Amniotic epithelial cell (primary cell): Measurements from ENCODE around the gene UBE2E3.
A peak's percentile ranks its signal among the peaks of the same experiment; 100 is the strongest.
"Not testable (repeated sequence)": the region's sequence is repeated elsewhere in the genome, so short reads cannot be mapped to it uniquely, and the experiment has no call there.

ENCODE experiments used
- DNase-seq: peaks from one replicate; pipeline ENCODE4 v3.0.0-alpha.2; 2010; ENCODE audit warnings: low read depth

The UBE2E3 gene

DNA sequence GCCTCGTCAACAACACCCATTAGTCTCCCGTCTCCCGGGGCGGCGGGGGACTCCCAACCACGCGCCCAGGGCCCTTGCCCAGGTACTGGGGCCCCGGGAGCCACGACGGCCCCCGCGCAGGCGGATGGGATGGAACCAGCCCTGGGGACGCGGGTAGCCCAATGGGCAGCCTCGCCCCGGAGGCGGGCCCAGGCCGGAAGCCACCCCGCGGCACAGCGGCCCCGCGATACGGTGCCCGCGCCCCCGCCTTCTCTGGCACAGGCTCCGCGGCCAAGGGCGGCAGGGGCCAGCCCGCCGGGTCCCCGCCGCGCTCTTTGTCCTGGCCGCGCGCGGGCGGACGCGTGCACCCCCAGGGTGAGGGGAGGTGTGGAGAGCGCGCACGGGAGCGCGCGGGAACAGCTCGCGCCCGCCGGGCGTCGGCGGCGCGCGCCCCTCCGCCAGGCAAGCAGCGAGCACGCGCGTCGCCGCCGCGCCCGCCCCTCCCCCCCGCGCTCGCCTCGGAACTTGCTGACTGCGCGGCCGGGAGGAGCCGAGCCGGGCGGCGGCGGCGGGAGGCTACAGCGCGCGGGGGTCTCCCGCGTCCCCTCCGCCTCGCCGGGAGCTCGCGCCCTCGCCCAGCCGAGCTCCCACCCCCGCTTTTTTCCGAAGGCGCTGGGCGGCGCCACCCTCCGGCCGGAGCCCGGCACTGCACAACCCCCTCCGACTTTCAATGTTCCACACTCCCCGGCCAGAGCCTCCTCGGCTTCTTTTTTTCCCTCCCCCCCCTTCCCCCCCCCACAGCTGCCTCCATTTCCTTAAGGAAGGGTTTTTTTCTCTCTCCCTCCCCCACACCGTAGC lies at the start of gene UBE2E3:
TSS of gene UBE2E3 (plus strand) at position 500 of the 837 bp plus-strand sequence. CDS start 1,438 bp downstream, outside the sequence.
- DNase-seq: peak; percentile 78

- no peak for DNase-seq
These were observed 48.6 kb upstream of the UBE2E3 start for GRCh38 chr2:180931841-180932240.

- no peak for DNase-seq
These were observed 47.1 kb upstream of the UBE2E3 start for GRCh38 chr2:180933332-180933731.

GRCh38 chr2:180934911-180935310 lies 45.5 kb upstream of the UBE2E3 start:
- DNase-seq: peak; percentile 19

- DNase-seq: not testable (repeated sequence)
These were observed 42.9 kb upstream of the UBE2E3 start for GRCh38 chr2:180937480-180937879.

- peak; percentile 90 for DNase-seq
These were observed 42.0 kb upstream of the UBE2E3 start for GRCh38 chr2:180938451-180938850.

GRCh38 chr2:180943275-180943674 lies 37.1 kb upstream of the UBE2E3 start:
- DNase-seq: no peak

GRCh38 chr2:180944372-180944771 lies 36.0 kb upstream of the UBE2E3 start:
- DNase-seq: no peak

- DNase-seq: no peak
These were observed 33.2 kb upstream of the UBE2E3 start for GRCh38 chr2:180947208-180947689.

GRCh38 chr2:180949896-180950295 lies 30.5 kb upstream of the UBE2E3 start:
- no peak for DNase-seq

DNA sequence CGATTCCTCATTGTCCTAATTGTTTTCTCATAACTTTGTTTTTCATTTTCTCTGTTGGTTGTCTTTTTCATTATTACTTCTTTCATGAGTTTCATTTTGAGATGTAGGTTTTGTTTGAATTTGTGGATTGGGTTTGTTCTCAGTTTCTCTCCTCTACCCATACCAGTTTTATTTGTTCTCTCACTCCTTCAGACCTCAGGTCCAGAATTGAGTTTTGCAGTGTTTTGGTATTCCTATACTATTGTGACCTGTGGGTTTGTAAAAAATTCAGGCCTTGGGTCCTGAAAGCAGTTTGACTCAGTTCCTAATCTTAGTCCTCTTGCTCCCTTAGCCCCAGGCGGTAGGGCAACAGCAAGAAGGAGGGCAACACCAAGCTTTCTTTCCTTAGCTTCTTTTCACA lies 28.3 kb upstream of the UBE2E3 start:
- no peak for DNase-seq

GRCh38 chr2:180952731-180953336 lies 27.6 kb upstream of the UBE2E3 start:
- DNase-seq: no peak

DNA sequence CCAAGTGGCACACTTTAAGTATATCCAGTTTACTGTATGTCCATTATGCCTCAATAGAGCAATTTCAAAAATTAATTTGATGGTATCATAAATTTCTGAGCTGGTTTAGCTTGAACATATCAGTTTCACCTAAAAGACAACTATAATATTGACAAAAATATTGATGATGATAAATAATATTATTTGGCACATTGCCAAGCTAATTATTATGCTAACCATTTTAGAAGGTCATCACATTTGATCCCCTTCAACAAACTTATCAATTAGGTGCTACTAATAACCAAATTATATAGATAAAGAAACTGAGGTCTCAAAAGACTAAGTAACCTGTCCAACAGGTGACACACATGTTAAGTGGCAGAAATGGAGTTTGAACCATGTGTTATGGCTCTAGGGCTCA lies 26.9 kb upstream of the UBE2E3 start:
- DNase-seq: no peak

GRCh38 chr2:180955101-180955500 lies 25.3 kb upstream of the UBE2E3 start:
- no peak for DNase-seq

- no peak for DNase-seq
These were observed 20.6 kb upstream of the UBE2E3 start for GRCh38 chr2:180959787-180960186.

DNA sequence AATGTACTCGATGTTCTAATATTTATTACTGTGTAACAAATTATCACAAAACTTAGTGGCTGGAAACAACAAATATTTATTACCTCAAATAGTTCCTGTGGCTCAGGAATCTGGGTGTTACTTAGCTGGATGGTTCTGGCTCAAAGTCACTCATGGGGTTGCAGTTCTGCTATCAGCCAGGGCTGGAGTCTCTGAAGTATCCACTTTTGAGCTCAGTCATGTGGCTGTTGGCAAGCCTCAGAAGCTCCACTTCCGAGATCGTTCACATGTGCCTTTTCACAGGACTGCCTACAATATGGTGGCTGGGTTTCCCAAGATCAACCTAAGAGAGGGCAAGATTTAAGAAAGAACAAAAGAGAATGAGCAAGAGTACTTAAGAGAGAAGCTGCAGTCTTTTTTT lies 19.4 kb upstream of the UBE2E3 start:
- DNase-seq: no peak

- no peak for DNase-seq
These were observed 17.6 kb upstream of the UBE2E3 start for GRCh38 chr2:180962727-180963314.

DNA sequence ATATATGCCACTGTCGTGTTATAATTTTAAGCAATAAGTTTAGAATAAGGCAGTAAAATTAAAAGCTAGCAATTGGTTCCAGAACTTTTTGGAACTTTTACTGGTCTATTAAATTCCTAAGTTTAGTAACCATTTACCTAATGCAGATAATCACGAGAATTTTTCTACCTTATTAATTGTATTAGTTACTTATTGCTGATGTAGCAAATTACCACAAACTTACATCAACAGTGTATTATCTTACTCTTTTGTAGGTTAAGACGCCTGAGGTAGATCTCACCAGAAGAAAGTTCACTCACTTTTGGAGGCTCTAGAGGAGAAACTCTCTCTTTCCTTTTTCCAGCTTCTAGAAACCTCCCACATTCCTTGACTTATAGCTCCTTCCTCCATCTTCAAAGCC lies 14.0 kb upstream of the UBE2E3 start:
- no peak for DNase-seq

- no peak for DNase-seq
These were observed 11.3 kb upstream of the UBE2E3 start for GRCh38 chr2:180969124-180969523.

GRCh38 chr2:180970016-180970415 lies 10.4 kb upstream of the UBE2E3 start:
- DNase-seq: no peak

DNA sequence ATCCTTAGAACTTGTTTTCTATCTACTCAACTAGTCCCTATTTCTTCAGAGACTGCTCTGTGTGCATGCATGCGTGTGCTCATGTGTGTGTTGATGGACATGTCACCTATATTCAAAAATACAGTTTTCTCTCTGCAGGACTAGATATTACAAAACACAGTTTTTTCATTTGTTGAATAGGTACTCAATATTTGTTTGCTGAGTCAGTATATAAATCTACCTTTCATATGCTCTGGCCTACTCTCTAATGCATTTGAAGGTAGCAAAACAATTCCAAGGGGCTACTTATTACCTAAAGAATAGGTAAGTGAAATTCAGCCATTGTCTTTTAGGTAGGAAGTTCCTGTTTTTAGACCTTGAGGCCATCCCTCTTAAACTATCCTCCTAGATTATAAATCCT lies 8.6 kb upstream of the UBE2E3 start:
- DNase-seq: no peak

- no peak for DNase-seq
These were observed 4.8 kb upstream of the UBE2E3 start for GRCh38 chr2:180975585-180975984.
